Right kidney (tissue), 1 donor: Measurements from ENCODE around the gene FAM221B.

Experiments used
- DNase-seq: peaks from one replicate; pipeline ENCODE4 v3.0.0-alpha.2; 2016

The FAM221B gene

DNA sequence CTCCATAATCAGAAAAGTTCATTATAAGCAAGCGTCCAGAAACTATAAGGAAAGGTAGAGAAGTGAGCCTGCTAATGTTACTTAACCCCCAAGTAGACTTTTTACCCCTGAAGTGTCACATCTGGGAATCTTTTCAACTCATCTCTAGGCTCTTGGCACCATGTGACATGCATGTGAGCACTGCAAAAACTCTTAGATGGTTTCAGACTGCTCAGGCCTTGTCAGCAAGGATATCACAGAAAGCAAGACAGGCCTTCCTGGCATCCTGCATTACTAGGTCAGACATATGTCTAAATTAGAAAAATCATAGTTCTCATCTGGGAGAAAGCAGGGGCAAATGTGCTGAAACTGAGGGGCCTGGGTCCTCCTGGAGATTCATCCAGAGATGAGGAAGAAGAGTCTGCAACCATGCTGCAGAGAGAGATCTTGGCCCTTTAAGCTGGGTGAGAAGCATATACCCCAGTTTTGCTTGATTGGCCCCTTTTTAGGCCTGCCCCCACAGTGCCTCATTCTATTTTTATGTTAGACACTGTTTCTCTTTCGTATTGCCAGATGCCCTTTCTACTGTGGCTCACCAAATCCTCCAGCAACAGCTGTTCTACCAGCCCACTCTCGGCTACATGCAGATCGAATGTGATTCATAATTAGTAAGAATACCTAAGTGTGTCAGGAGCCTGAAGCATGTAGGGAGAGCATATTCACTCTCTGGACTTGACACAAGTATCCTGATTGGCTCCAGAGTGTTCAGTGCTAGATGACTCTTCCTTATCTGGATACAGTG lies 19.4 kb upstream of the FAM221B start:
- no peak for DNase-seq

DNA sequence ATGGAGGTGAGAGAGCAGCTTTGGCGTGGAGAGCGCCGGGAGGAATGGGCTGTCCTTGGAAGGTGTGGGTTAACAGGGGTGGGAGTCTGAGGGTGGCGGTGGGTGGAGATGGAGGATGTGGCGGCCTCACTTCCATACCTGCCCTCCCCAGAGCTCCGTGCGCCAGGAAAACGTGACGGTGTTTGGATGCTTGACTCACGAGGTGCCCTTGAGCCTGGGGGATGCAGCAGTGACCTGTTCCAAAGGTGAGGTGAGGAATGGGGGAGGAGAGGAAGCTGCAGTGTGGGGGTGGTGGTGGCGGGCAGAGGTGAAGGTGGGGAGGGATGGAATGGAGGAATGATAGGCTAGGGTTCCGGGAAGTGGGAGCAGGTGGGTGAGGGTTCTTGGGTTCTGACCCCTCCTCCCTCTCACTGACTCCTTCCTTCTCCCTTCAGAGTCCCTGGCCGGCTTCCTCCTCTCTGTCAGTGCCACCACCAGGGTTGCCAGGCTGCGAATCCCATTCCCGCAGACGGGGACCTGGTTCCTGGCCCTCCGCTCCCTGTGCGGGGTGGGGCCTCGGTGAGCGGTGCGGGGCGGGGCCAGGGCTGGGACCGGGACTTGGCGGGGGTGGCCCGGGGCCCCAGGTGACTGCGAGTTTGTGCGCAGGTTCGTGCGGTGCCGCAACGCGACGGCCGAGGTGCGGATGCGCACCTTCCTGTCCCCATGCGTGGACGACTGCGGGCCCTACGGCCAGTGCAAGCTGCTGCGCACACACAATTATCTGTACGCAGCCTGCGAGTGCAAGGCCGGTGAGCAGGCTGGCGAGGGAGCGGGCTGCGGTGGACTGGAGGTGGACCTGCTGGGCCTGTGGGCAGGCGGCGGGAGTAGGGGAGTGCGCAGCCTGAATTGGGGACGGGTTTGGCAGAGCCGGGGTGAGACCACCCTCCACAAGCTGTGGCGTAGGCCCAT lies 17.6 kb upstream of the FAM221B start:
- DNase-seq: no peak

GRCh38 chr9:35844628-35845270 lies 16.2 kb upstream of the FAM221B start:
- no peak for DNase-seq

- no peak for DNase-seq
Measured at GRCh38 chr9:35842795-35843194, 14.3 kb upstream of the FAM221B start.

DNA sequence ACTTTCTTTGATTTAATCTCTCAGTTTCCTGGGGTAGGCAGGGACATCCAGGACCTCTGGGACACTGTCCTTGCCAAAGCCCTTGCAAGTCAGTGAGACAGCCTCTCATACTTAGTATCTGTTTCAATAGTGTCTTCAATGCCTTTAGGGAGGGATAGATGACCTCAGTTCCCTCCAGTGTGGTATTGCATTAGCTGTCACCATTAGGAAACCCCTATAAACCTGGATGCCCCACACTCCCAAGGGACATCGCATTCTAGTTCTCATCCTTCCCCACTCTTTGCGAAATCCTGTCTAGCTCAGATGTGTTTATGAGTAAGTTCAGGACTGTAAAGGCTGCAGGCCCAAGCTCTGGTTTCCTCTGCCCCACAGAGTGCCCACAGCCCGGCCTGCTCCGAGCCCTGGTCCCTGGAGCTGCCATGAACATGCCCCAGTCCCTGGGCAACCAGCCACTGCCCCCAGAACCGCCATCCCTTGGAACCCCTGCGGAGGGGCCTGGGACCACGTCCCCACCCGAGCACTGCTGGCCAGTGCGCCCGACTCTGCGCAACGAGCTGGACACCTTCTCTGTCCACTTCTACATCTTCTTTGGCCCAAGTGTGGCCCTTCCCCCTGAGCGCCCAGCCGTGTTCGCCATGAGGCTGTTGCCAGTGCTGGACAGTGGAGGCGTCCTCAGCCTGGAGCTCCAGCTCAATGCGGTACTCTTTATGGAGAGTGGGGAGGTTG lies 13.7 kb upstream of the FAM221B start:
- DNase-seq: no peak

DNA sequence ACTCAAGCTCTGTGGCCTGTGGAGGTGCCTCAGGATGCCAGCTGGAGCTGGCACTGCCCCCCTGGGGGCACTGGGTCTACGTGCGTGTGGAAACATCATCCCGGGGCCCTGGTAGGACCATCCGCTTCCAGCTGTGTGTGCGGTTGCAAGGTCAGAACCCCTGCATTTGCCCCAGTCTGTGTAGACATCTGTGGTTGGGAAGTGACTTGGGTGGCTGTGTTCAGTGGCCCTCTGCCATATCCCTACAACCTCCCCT lies 13.0 kb upstream of the FAM221B start:
- DNase-seq: no peak

DNA sequence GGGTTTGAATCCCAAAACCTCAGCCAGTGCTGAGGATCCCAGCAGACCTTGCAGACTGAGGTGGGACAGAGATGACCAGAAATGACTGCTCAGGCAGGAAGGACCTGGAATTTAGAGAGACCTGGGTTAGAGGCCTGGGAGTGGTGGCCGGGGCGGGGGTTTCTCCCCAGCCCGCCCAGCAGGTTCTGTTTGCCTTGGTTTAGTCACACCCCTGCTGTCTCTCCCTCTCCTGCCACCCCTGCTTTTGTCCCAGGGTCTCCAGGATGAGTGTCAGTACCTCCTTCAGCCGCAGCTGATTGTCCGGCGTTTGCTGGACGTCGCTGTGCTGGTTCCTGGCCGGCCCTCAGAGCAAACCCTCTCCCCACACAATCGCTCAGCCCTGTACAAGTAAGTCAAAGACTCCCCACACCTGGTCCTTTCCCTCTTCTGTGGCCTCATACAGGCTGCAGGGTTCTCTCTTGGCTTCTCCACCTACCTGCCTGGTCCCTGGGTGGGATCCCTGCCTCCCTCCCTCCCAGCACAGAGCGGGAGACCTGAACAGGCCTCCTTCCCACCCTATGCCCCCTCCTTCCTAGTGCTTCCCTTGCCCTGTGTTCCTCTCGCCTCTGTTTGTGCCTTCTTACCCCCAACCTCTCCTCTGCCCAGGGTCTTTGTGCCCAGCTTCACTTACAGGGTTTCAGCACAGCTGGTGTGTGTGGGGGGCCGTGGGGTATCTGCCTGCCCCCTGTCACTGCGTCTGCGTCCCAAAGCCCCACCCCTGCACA lies 12.5 kb upstream of the FAM221B start:
- DNase-seq: no peak

GRCh38 chr9:35839926-35840325 lies 11.4 kb upstream of the FAM221B start:
- no peak for DNase-seq

DNA sequence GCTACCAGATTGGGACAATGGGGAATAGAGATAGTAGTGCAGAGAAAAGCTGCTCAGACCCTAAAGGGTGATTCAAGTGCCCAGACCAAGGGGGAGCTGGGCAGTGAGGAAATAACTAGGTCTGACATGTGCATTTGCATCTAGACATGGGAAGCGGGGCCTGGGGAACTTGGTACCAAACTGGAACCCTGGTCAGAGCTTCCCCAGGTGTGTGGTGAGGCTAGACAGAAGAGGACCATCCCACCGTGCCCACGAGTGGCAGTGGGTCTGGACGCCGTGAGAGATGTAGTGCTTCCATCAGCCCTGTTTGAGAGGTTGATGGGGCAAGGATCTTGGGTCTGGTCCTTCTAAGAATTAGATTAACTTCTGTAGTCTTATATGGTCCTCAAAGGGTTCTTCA lies 8.1 kb upstream of the FAM221B start:
- no peak for DNase-seq

GRCh38 chr9:35835766-35836165 lies 7.2 kb upstream of the FAM221B start:
- DNase-seq: no peak

GRCh38 chr9:35835216-35835632 lies 6.7 kb upstream of the FAM221B start:
- no peak for DNase-seq

GRCh38 chr9:35834260-35835215 lies 6.0 kb upstream of the FAM221B start:
- DNase-seq: no peak

GRCh38 chr9:35832814-35833213 lies 4.3 kb upstream of the FAM221B start:
- DNase-seq: no peak

DNA sequence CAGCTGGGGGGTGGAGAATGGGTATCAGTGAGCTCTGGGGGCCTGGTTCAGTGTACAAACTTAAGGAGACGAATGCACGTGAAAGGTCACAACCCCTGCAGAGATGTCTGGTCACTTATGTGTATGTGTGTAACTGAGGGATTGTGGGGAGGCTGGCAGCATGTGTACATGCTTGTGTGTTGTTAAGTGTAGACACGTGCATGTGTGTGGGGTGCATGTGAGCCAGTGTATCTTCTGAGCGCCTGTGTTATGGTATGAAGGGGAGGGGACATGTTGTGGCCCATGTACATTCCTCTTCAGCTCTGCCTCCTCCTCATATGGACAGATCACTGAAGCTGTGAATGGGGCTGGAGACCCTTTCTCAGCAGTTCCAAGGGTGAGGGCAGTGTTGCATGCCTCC lies 2.5 kb upstream of the FAM221B start:
- no peak for DNase-seq

- peak; percentile 66 for DNase-seq
Measured at GRCh38 chr9:35829764-35830096, 1.2 kb upstream of the FAM221B start.

DNA sequence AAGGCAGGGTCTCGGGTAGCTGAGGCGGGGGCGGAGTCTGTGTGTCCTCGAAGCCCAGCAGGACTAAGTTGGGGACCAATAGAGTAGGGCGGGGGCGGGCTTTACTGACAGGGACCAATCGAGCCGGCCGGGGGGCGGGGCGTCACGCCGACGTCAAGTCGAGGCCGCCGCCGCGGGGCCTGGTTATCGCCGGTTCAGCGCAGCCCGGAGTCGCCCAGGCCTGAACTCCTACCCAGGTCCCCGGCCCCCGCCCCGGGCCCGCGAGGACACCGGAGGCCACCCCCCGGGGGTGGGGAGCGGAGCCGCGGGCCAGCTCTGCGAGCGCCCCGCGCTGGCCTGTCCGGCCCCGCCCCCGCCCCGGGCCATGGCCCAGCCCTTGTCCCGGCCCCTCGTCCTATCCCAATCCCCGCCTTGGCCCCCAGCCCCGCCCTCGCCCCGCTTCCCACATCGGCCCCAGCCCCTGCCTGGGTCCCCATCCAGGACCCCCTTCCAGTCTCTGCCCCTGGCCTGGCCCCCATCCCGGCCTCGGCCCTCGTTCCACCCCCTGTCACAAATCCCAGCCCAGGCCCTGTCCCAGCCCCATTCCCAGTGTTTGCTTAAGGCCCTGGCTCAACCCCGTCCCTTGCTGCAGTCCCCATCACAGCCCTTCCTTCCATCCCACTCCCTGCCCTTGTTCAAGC lies 692 bp upstream of the FAM221B start, which contains the start of gene TMEM8B:
TSS of gene TMEM8B (plus strand) at position 145 of the 680 bp plus-strand sequence. CDS start at position 365, 220 bp downstream.
- DNase-seq: peak; percentile 83

DNA sequence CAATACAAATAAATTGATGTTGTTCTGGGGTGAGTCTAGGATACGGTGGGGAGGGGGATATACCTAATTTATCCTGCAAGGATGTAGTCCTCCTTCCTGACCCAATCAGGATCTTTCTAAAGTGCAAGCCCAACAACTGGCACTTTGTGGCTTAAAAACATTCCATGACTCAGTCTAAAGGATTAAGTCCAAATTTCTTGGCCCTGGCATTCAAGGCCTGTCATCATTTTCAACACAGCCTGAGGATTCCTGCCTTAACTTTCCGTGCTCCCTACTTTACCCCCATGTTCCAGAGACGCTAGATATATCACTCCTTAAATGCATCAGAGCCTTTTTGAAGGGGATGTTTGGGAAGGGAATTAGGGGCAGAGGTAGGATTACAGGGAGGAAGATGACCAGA lies 1.0 kb downstream of the FAM221B start:
- DNase-seq: no peak

DNA sequence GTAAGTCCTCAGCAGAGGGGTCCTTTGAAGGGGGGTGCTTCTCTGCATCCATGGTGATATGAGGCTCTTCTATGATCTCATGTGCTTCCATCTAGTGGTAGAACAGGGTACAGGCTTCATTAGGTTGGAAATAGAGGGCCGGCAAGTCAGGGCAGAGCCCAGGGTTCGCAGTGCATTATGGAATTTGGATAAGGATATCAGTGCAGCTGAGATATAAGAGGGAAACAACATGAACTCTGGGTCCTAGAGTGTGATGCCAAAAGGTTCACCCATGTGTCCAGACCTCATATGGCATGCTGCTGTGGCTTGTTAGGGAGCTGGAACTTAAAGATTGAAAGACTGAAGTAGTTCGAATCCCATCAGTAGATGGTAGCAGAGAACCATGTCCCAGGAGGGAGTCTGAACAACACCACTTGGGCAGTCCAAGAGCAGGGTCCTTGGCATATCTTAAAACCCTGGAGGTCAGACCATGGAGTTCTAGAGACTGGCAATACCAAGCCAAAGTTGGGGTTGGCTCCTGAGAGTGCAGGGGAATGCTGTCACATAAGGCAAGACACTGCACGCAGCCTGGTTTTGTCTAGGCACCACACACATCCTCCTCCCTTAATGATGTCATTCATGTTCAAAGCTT lies 2.3 kb downstream of the FAM221B start:
- DNase-seq: peak; percentile 68

- DNase-seq: no peak
Measured at GRCh38 chr9:35822926-35823325, 5.6 kb downstream of the FAM221B start.
